H9 (cell line): ENCODE measurements around the gene ENPP1. TPM values are rescaled to one million over a fixed set of nuclear protein-coding genes. Genes with fewer than 3 reads are reported as not detected.
"Not testable (repeated sequence)": the region's sequence is repeated elsewhere in the genome, so short reads cannot be mapped to it uniquely, and the experiment has no call there.

ENCODE experiments used
- DNase-seq: peaks from one replicate; pipeline ENCODE4 v3.0.0-alpha.2; 2017
- H2AFZ ChIP-seq: one replicate; pipeline ENCODE4 v1.6.1; 2013; ENCODE audit warnings: mild to moderate bottlenecking, low read length, control low read depth, moderate library complexity
- H2AK5ac ChIP-seq: 2 replicates; pipeline ENCODE4 v1.6.1; 2013; ENCODE audit warnings: low read length, control low read depth, mixed read lengths; ENCODE audit not compliant: insufficient read length
- H2BK120ac ChIP-seq: one replicate; pipeline ENCODE4 v1.6.1; 2013; ENCODE audit warnings: low read depth, mild to moderate bottlenecking, low read length, control low read depth, inconsistent platforms; ENCODE audit not compliant: poor library complexity, severe bottlenecking
- H2BK12ac ChIP-seq: 2 replicates; pipeline ENCODE4 v1.6.1; 2013; ENCODE audit warnings: low read length, control low read depth, mixed read lengths, low read depth; ENCODE audit not compliant: insufficient read length
- H2BK15ac ChIP-seq: 2 replicates; pipeline ENCODE4 v1.6.1; 2013; ENCODE audit warnings: low read depth, low read length, control low read depth
- H2BK20ac ChIP-seq: one replicate; pipeline ENCODE4 v1.6.1; 2013; ENCODE audit warnings: low read depth, mild to moderate bottlenecking, low read length, control low read depth, inconsistent platforms; ENCODE audit not compliant: poor library complexity, severe bottlenecking
- H2BK5ac ChIP-seq: 2 replicates; pipeline ENCODE4 v1.6.1; 2013; ENCODE audit warnings: low read length, control low read depth, mixed read lengths; ENCODE audit not compliant: insufficient read length
- H3K14ac ChIP-seq: 2 replicates; pipeline ENCODE4 v1.6.1; 2013; ENCODE audit warnings: low read length, control low read depth; ENCODE audit not compliant: insufficient read depth
- H3K18ac ChIP-seq: 2 replicates; pipeline ENCODE4 v1.6.1; 2013; ENCODE audit warnings: low read depth, mild to moderate bottlenecking, mixed read lengths, low read length, control low read depth; ENCODE audit not compliant: insufficient read length
- H3K23ac ChIP-seq: 2 replicates; pipeline ENCODE4 v1.6.1; 2013; ENCODE audit warnings: low read length, control low read depth, mixed read lengths, low read depth; ENCODE audit not compliant: insufficient read length
- H3K23me2 ChIP-seq: 2 replicates; pipeline ENCODE4 v1.6.1; 2013; ENCODE audit warnings: low read depth, mild to moderate bottlenecking, mixed read lengths, low read length, control low read depth; ENCODE audit not compliant: insufficient read length, poor library complexity, severe bottlenecking
- H3K27ac ChIP-seq: 2 replicates; pipeline ENCODE4 v1.5.1; 2013; ENCODE audit warnings: low read length, control low read depth, mixed read lengths, low read depth; ENCODE audit not compliant: insufficient read length
- H3K27me3 ChIP-seq: 2 replicates; pipeline ENCODE4 v1.6.1; 2013; ENCODE audit warnings: low read length, control low read depth, inconsistent platforms; ENCODE audit not compliant: insufficient read depth
- H3K4ac ChIP-seq: 2 replicates; pipeline ENCODE4 v1.6.1; 2013; ENCODE audit warnings: low read depth, mild to moderate bottlenecking, control low read depth, inconsistent platforms, low read length, moderate library complexity
- H3K4me1 ChIP-seq: 2 replicates; pipeline ENCODE4 v1.6.1; 2013; ENCODE audit warnings: low read length, control low read depth, inconsistent platforms; ENCODE audit not compliant: insufficient read depth
- H3K4me2 ChIP-seq: 2 replicates; pipeline ENCODE4 v1.6.1; 2013; ENCODE audit warnings: low read length, control low read depth, mixed read lengths; ENCODE audit not compliant: insufficient read length, insufficient read depth
- H3K56ac ChIP-seq: 2 replicates; pipeline ENCODE4 v1.6.1; 2013; ENCODE audit warnings: low read depth, mild to moderate bottlenecking, mixed read lengths, low read length, control low read depth; ENCODE audit not compliant: insufficient read length
- H3K79me1 ChIP-seq: 2 replicates; pipeline ENCODE4 v1.6.1; 2013; ENCODE audit warnings: low read depth, mild to moderate bottlenecking, moderate library complexity, low read length, control low read depth, inconsistent platforms; ENCODE audit not compliant: insufficient read depth, poor library complexity, severe bottlenecking
- H3K79me2 ChIP-seq: 2 replicates; pipeline ENCODE4 v1.6.1; 2013; ENCODE audit warnings: low read length, control low read depth, inconsistent platforms; ENCODE audit not compliant: insufficient read depth
- H3K9ac ChIP-seq: 2 replicates; pipeline ENCODE4 v1.6.1; 2013; ENCODE audit warnings: low read length, control low read depth, mixed read lengths; ENCODE audit not compliant: insufficient read length; ENCODE audit errors: extremely low read depth
- H3K9me3 ChIP-seq: one replicate; pipeline ENCODE4 v1.6.1; 2013; ENCODE audit warnings: low read depth, low read length, inconsistent platforms; ENCODE audit not compliant: control insufficient read depth
- H3T11ph ChIP-seq: one replicate; pipeline ENCODE4 v1.6.1; 2013; ENCODE audit warnings: mild to moderate bottlenecking, low read length, control low read depth, inconsistent platforms
- H4K20me1 ChIP-seq: one replicate; pipeline ENCODE4 v1.6.1; 2013; ENCODE audit not compliant: control insufficient read depth, insufficient read length, insufficient read depth
- H4K5ac ChIP-seq: 2 replicates; pipeline ENCODE4 v1.6.1; 2013; ENCODE audit warnings: low read depth, mild to moderate bottlenecking, mixed read lengths, low read length, control low read depth; ENCODE audit not compliant: insufficient read length
- H4K8ac ChIP-seq: replicated peaks from 2 replicates; pipeline ENCODE4 v1.6.1; 2013; ENCODE audit warnings: low read length, control low read depth, mixed read lengths, low read depth; ENCODE audit not compliant: insufficient read length
- H4K91ac ChIP-seq: 2 replicates; pipeline ENCODE4 v1.6.1; 2013; ENCODE audit warnings: low read depth, mild to moderate bottlenecking, moderate library complexity, mixed read lengths, low read length, control low read depth; ENCODE audit not compliant: insufficient read length
- H3K27ac Mint-ChIP-seq, 3 experiments: 2 replicates in 2 of 3; 3 replicates in 1 of 3; pipeline ENCODE4 v1.8.0; 2020 to 2021; ENCODE audit warnings: mixed read lengths in 3 of 3, mild to moderate bottlenecking in 1 of 3, moderate library complexity in 1 of 3
- H3K27me3 Mint-ChIP-seq: 2 replicates; pipeline ENCODE4 v1.8.0; 2021; ENCODE audit warnings: low read depth, mild to moderate bottlenecking, moderate library complexity, mixed read lengths
- H3K36me3 Mint-ChIP-seq, 3 experiments: 2 replicates in 2 of 3; 3 replicates in 1 of 3; pipeline ENCODE4 v1.8.0; 2020 to 2021; ENCODE audit warnings: low read depth in 3 of 3, mixed read lengths in 3 of 3; ENCODE audit not compliant: insufficient read depth in 1 of 3
- H3K4me1 Mint-ChIP-seq, 2 experiments: 2 replicates each; pipeline ENCODE4 v1.8.0; 2020; ENCODE audit warnings: mixed read lengths in 2 of 2
- H3K4me3 Mint-ChIP-seq, 2 experiments: 2 replicates in 1 of 2; 3 replicates in 1 of 2; pipeline ENCODE4 v1.8.0; 2020 to 2021; ENCODE audit warnings: mild to moderate bottlenecking in 2 of 2, mixed read lengths in 2 of 2, moderate library complexity in 1 of 2
- H3K9me3 Mint-ChIP-seq, 2 experiments: 2 replicates in 1 of 2; 3 replicates in 1 of 2; pipeline ENCODE4 v1.8.0; 2020; ENCODE audit warnings: mild to moderate bottlenecking in 2 of 2, mixed read lengths in 2 of 2, moderate library complexity in 1 of 2
- WGBS: extraction: QIAGEN DNeasy Blood & Tissue Kit; methylation state at CpG from one replicate; pipeline ENCODE4 v1.1.7; 2013; ENCODE audit warnings: missing lambda C conversion rate, low lambda C conversion rate, mixed read lengths; ENCODE audit not compliant: insufficient read length; ENCODE audit errors: extremely low coverage; 5-methylcytosine and 5-hydroxymethylcytosine counted together
- total RNA-seq: library from RNA; stranded (reverse); gene quantifications from 2 replicates; pipeline ENCODE4 v1.2.1, GENCODE V29; 2021
- TF ChIP-seq, protein P1 (sequence below): fragments of 200-600 bp; sonication (generic); conservative IDR thresholded peaks from 3 replicates; pipeline ENCODE4 v1.8.0; 2021; ENCODE audit warnings: antibody characterized with exemption, mild to moderate bottlenecking

Gene ENPP1
- total RNA-seq, 1 experiment from 2014 or later, result 22.5 TPM

GRCh38 chr6:131914967-131915751 is 107.3 kb downstream of the ENPP1 start:
- Histone ChIP-seq H2BK12ac (no peak overlapping the region), H3K27ac (no peak overlapping the region), H2BK15ac (no peak overlapping the region), H4K91ac (no peak overlapping the region), H3K27me3 (no peaks in the 10 kb centered on the region), H3T11ph (no peak overlapping the region), H2AK5ac (no peak overlapping the region), H3K4ac (no peak overlapping the region), H3K79me1 (no peaks in the 10 kb centered on the region), H2BK120ac (no peak overlapping the region), H3K14ac (no peak overlapping the region), H4K5ac (no peak overlapping the region), H2AFZ (no peak overlapping the region), H3K4me1 (peaks cover 3% of the 10 kb centered on the region; the same call in 1 of the 2 replicates), H3K23me2 (no peaks in the 10 kb centered on the region), H2BK5ac (no peak overlapping the region), H3K23ac (no peak overlapping the region), H4K20me1 (no peaks in the 10 kb centered on the region), H3K4me2 (no peak overlapping the region), H3K9me3 (peaks cover 15% of the 10 kb centered on the region), H3K9ac (no peak overlapping the region), H3K18ac (no peak overlapping the region), H2BK20ac (no peak overlapping the region), H4K8ac (no peak overlapping the region), H3K79me2 (no peaks in the 10 kb centered on the region), H3K56ac (no peak overlapping the region)
- no peak overlapping the region for H3K4me3 Mint-ChIP-seq
- peaks cover 16 to 46% of the 10 kb centered on the region in 2 experiments; a peak in 4 of 5 replicates for H3K9me3 Mint-ChIP-seq
- TF ChIP-seq, protein P1, sequence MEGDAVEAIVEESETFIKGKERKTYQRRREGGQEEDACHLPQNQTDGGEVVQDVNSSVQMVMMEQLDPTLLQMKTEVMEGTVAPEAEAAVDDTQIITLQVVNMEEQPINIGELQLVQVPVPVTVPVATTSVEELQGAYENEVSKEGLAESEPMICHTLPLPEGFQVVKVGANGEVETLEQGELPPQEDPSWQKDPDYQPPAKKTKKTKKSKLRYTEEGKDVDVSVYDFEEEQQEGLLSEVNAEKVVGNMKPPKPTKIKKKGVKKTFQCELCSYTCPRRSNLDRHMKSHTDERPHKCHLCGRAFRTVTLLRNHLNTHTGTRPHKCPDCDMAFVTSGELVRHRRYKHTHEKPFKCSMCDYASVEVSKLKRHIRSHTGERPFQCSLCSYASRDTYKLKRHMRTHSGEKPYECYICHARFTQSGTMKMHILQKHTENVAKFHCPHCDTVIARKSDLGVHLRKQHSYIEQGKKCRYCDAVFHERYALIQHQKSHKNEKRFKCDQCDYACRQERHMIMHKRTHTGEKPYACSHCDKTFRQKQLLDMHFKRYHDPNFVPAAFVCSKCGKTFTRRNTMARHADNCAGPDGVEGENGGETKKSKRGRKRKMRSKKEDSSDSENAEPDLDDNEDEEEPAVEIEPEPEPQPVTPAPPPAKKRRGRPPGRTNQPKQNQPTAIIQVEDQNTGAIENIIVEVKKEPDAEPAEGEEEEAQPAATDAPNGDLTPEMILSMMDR, result peak; percentile 79
- peak; percentile 50 for DNase-seq
- peaks cover 42 to 97% (median 83%) of the 10 kb centered on the region in 3 experiments for H3K36me3 Mint-ChIP-seq
- no CpG with 5 or more reads among the region's 10 CpGs for WGBS
- peaks cover 0 to 17% of the 10 kb centered on the region in 2 experiments; a peak in 2 of 4 replicates for H3K4me1 Mint-ChIP-seq
- no peak overlapping the region for H3K27ac Mint-ChIP-seq
- peaks cover 1% of the 10 kb centered on the region; the same call in 1 of the 2 replicates for H3K27me3 Mint-ChIP-seq

- not testable (repeated sequence) for H3K4me2 ChIP-seq, H3K79me2 ChIP-seq, H3K4me3 Mint-ChIP-seq, H4K91ac ChIP-seq, H2AK5ac ChIP-seq, H3T11ph ChIP-seq, H3K4ac ChIP-seq, H4K5ac ChIP-seq, H4K8ac ChIP-seq, H3K4me1 ChIP-seq, H2BK12ac ChIP-seq, H3K56ac ChIP-seq, H3K23ac ChIP-seq, H3K27me3 Mint-ChIP-seq, H2AFZ ChIP-seq, H2BK5ac ChIP-seq, H3K9ac ChIP-seq, H2BK20ac ChIP-seq, H3K18ac ChIP-seq, H3K27me3 ChIP-seq, H2BK120ac ChIP-seq, H3K23me2 ChIP-seq, H3K27ac Mint-ChIP-seq, H2BK15ac ChIP-seq, H3K27ac ChIP-seq, H3K14ac ChIP-seq, H3K79me1 ChIP-seq, H4K20me1 ChIP-seq
- Mint-ChIP-seq H3K9me3 (peaks cover 16 to 48% of the 10 kb centered on the region in 2 experiments; a peak in 4 of 5 replicates), H3K4me1 (peaks cover 0 to 11% of the 10 kb centered on the region in 2 experiments; a peak in 2 of 4 replicates), H3K36me3 (peaks cover 42 to 90% (median 79%) of the 10 kb centered on the region in 3 experiments)
- peak; percentile 38 for DNase-seq
- no CpG with 5 or more reads among the region's 2 CpGs for WGBS
- H3K9me3 ChIP-seq, result peaks cover 15% of the 10 kb centered on the region
Measured at GRCh38 chr6:131916091-131916796, 108.4 kb downstream of the ENPP1 start.
